Lower leg skin (tissue), 4 donors: ENCODE data around the gene CFAP69. TPM values are rescaled to one million over a fixed set of nuclear protein-coding genes. Genes with fewer than 3 reads are reported as not detected.
A peak's percentile ranks its signal among the peaks of the same experiment; 100 is the strongest.

Experiments used
- DNase-seq, 2 donors: peaks; one replicate each; pipeline ENCODE4 v3.0.0-alpha.2; 2019; ENCODE audit warnings: low spot score in 2 of 2
- H3K4me3 ChIP-seq: fragments of 200-600 bp; sonication (generic); 2 replicates; pipeline ENCODE4 v1.5.1; 2017; ENCODE audit warnings: mild to moderate bottlenecking, low read depth; ENCODE audit not compliant: poor library complexity, severe bottlenecking
- POLR2A ChIP-seq, 2 donors: fragments of 450-650 bp; IDR thresholded peaks; one replicate each; pipeline ENCODE4 v1.6.1; 2016 to 2017; ENCODE audit warnings: antibody characterized with exemption in 2 of 2, mild to moderate bottlenecking in 1 of 2, moderate library complexity in 1 of 2
- WGBS, 2 donors: methylation state at CpG; one replicate each; pipeline ENCODE4 v1.1.5; 2018; 5-methylcytosine and 5-hydroxymethylcytosine counted together
- intact Hi-C: fragments of 100-400 bp; cut with DNase I; formaldehyde crosslinking; loops from one replicate; pipeline ENCODE4 v1.15.0; 2023; ENCODE audit warnings: low total_unique reads
- total RNA-seq, 4 donors: library from RNA; depleted of rRNA; stranded (reverse); fragments of >200 nt; gene quantifications; one replicate each; pipeline ENCODE4 v1.1.0, GENCODE V29; 2016
- TF ChIP-seq, protein P1 (sequence below), 3 donors: fragments of 450-650 bp; IDR thresholded peaks; one replicate each; pipeline ENCODE4 v1.5.1; 2016; ENCODE audit warnings: antibody characterized with exemption in 3 of 3, mild to moderate bottlenecking in 3 of 3, moderate library complexity in 2 of 3

CFAP69 gene
- total RNA-seq, 4 donors from 2014 or later, result 1.3 to 3.7 (median 3.4) TPM

DNA sequence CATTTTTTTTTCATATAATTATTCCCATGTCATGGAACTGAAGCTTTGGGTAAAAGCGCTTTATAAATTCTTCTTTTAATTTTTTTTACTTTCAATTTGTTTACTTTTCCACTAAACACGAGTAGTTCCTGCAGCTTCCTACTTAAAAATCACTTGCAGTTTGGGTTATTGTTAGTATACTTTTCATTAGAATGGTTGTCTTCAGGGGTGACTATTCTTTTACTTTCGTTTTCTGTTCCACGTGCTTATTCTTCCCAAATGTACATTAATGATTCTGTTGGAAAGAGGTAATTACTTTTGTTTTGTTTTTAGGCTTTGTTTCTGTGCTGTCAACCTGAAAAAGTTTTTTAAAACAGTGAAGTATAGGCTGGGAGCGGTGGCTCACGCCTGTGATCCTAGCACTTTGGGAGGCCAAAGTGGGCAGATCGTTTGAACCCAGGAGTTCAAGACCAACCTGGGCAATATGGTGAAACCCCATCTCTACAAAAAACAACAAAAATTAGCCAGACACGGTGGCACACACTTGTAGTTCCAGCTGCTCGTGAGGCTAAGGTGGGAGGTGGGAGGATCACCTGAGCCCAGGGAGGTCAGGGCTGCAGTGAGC lies 5.2 kb upstream of the CFAP69 start:
- 80 to 85% methylated on average over 9 of the region's 9 CpGs for WGBS, 2 donors
- no peak for DNase-seq
- TF ChIP-seq, protein P1, sequence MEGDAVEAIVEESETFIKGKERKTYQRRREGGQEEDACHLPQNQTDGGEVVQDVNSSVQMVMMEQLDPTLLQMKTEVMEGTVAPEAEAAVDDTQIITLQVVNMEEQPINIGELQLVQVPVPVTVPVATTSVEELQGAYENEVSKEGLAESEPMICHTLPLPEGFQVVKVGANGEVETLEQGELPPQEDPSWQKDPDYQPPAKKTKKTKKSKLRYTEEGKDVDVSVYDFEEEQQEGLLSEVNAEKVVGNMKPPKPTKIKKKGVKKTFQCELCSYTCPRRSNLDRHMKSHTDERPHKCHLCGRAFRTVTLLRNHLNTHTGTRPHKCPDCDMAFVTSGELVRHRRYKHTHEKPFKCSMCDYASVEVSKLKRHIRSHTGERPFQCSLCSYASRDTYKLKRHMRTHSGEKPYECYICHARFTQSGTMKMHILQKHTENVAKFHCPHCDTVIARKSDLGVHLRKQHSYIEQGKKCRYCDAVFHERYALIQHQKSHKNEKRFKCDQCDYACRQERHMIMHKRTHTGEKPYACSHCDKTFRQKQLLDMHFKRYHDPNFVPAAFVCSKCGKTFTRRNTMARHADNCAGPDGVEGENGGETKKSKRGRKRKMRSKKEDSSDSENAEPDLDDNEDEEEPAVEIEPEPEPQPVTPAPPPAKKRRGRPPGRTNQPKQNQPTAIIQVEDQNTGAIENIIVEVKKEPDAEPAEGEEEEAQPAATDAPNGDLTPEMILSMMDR (IDR thresholded peaks at IDR 0.05), result no peak
- no peak for TF ChIP-seq POLR2A (IDR thresholded peaks at IDR 0.05)
- intact Hi-C loops, result no loop called here
- no peak overlapping the region for H3K4me3 ChIP-seq

DNA sequence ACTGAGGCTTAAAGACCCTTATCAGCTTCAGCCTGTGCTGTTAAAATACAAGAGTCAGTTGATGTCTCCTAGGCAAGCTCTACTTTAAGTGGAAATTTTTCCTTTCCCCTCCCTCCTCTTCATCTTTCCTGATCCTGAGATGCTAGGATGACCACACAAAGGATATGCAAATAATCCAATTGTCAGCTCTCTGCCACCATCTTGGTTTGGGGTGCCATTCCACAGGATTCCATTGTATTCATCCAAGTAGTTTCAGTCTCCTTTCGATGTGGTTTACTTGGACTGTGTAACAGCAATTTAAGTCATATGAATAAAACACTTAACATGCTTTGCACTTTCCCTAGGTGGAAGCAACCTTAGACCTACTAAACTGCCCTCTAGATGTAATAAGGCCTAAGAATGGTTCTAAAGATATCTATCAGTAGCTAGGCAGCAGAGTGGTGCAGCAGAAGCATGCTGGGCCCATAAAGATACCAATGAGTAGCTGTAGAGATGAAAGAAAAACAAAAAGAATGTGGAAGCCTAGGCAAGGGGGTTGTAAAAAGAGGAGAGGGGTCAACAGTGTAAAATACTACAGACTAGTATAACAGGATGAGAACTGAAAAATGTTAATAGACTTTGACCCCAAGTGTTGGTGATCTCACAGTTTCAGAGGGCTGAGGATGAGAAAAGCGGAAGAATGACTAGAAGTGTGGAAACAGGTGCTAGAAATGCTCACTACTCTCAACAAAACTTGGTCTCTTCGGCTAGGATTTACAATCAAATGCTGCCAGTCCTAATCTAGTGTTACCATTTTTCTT lies 2.4 kb upstream of the CFAP69 start:
- WGBS, 2 donors, result 91 to 93% methylated on average over 3 of the region's 3 CpGs
- no peak for DNase-seq
- intact Hi-C loops, result no loop called here
- H3K4me3 ChIP-seq, result no peak overlapping the region
- TF ChIP-seq, protein P1 (IDR thresholded peaks at IDR 0.05), result no peak
- TF ChIP-seq POLR2A (IDR thresholded peaks at IDR 0.05), result no peak

GRCh38 chr7:90243556-90243955 lies 1.4 kb upstream of the CFAP69 start:
- DNase-seq, result no peak
- intact Hi-C loops, result no loop called here
- TF ChIP-seq POLR2A (IDR thresholded peaks at IDR 0.05), result no peak
- TF ChIP-seq, protein P1 (IDR thresholded peaks at IDR 0.05), result no peak
- H3K4me3 ChIP-seq, result no peak overlapping the region
- WGBS, 2 donors, result 20 to 23% methylated on average over 1 of the region's 1 CpG

- TF ChIP-seq, protein P1 (IDR thresholded peaks at IDR 0.05), result no peak
- no peak for TF ChIP-seq POLR2A (IDR thresholded peaks at IDR 0.05)
These were observed 437 bp upstream of the CFAP69 start for GRCh38 chr7:90244565-90244908.

DNA sequence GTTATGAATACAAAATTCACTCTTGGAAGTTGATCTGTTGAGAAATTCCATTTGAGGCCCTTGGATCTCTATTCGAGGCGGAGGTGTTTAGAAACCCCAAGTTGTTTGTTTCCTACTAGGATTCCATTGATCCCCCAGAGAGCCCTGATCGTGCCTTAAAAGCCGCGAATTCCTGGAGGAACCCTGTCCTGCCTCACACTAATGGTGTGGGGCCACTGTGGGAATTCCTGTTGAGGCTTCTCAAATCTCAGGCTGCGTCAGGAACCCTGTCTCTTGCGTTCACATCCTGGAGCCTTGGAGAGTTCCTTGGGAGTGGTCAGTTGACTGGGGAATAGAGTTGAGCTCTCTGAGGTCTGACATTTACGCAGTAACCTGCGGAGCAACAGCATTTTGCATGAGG lies 1.2 kb downstream of the CFAP69 start:
- DNase-seq, result no peak
- TF ChIP-seq, protein P1 (IDR thresholded peaks at IDR 0.05), result no peak
- no peak for TF ChIP-seq POLR2A (IDR thresholded peaks at IDR 0.05)
- intact Hi-C loops, result no loop called here
- no peak overlapping the region for H3K4me3 ChIP-seq
- 15 to 24% methylated on average over 9 of the region's 9 CpGs for WGBS, 2 donors

More at GRCh38 chr7:90244565-90244908, 437 bp upstream of the CFAP69 start:
- DNase-seq, result no peak
- 14 to 21% methylated on average over 6 of the region's 6 CpGs for WGBS, 2 donors
- intact Hi-C loops, result no loop called here
- H3K4me3 ChIP-seq, result peak overlapping the region; percentile 82
